ENCODE results near the gene SZT2.
"Not testable (repeated sequence)": the region's sequence is repeated elsewhere in the genome, so short reads cannot be mapped to it uniquely, and the experiment has no call there.

SZT2 gene

GRCh38 chr1:43491061-43491460 lies 101.4 kb downstream of the SZT2 start:
- DNase-seq (ENCODE audit: low read depth in 3 of 3), result no peak

- no peak for DNase-seq (ENCODE audit: low read depth in 3 of 3)
Observed at GRCh38 chr1:43492826-43493225, 103.1 kb downstream of the SZT2 start.

GRCh38 chr1:43493661-43494450 lies 104.2 kb downstream of the SZT2 start:
- no peak for DNase-seq (ENCODE audit: low read depth in 3 of 3)

- no peak for DNase-seq (ENCODE audit: low read depth in 3 of 3)
Observed at GRCh38 chr1:43495204-43495603, 105.5 kb downstream of the SZT2 start.

GRCh38 chr1:43499898-43500297 lies 110.2 kb downstream of the SZT2 start:
- no peak for DNase-seq (ENCODE audit: low read depth in 3 of 3)

- DNase-seq (ENCODE audit: low read depth in 3 of 3), result not testable (repeated sequence)
Observed at GRCh38 chr1:43501806-43502205, 112.1 kb downstream of the SZT2 start.

GRCh38 chr1:43503534-43503933 lies 113.8 kb downstream of the SZT2 start:
- no peak for DNase-seq (ENCODE audit: low read depth in 3 of 3)
